ENCODE results near the gene SH3PXD2A. TPM values are rescaled to one million over a fixed set of nuclear protein-coding genes. Genes with fewer than 3 reads are reported as not detected.

Gene SH3PXD2A
- total RNA-seq (10 to 100 TPM in 8 of 9 donors, 1 to 10 TPM in 1; 5.7 to 34.5 (median 19.8) TPM), polyA plus RNA-seq (10 to 100 TPM; 10.4 to 19.2 (median 10.5) TPM)
- long read RNA-seq, donor 1: 0 reads
- long read RNA-seq, donor 2: 0 reads
- long read RNA-seq, donor 3: 0 reads
- long read RNA-seq, donor 4, partial matches to known transcripts: 1 of 6 reads
- long read RNA-seq, donor 4, other reads (novel, unspliced or antisense): 5 of 6 reads
- long read RNA-seq, donor 5, partial matches to known transcripts: 0 of 12 reads
- long read RNA-seq, donor 5, other reads (novel, unspliced or antisense): 12 of 12 reads
- long read RNA-seq, donor 6, partial matches to known transcripts: 0 of 7 reads
- long read RNA-seq, donor 6, other reads (novel, unspliced or antisense): 7 of 7 reads
- long read RNA-seq, donor 7: 0 reads
- long read RNA-seq, donor 8: 0 reads
- long read RNA-seq, donor 9: 0 reads
- long read RNA-seq, donor 10: 0 reads

- DNase-seq: peak in 1 of 7 donors; percentile 24
Measured at GRCh38 chr10:103855424-103855823, at the start of gene SH3PXD2A. Gene SH3PXD2A, minus strand, starts transcription at chr10:103855576. Its CDS starts 310 bp downstream, at chr10:103855266.

GRCh38 chr10:103901299-103901698 is 45.9 kb upstream of the SH3PXD2A start:
- Histone ChIP-seq H3K4me1 (replicated peaks in 1 of 2) (peaks cover 2 to 9% of the 10 kb centered on the region in 2 donors), H3K27ac (peak overlapping the region in 2 of 5 donors; percentile 10 to 18), H3K36me3 (replicated peaks in 1 of 2) (peaks cover 0 to 40% of the 10 kb centered on the region in 2 donors), H3K27me3 (no peaks in the 10 kb centered on the region), H3K9me3 (replicated peaks in 1 of 3) (no peaks in the 10 kb centered on the region), H3K4me3 (no peak overlapping the region)
- no peak for DNase-seq
- TF ChIP-seq CTCF (IDR thresholded peaks at IDR 0.05) (no peak), POLR2A (IDR thresholded peaks at IDR 0.05) (no peak)
- intact Hi-C loops (cut with DNase I): no loop called here
- WGBS, 4 donors: 69 to 80% (median 75%) methylated on average over 5 of the region's 5 CpGs

More at GRCh38 chr10:103855424-103855823, at the start of gene SH3PXD2A:
- no peak for TF ChIP-seq POLR2A (IDR thresholded peaks at IDR 0.05)
- TF ChIP-seq CTCF (IDR thresholded peaks at IDR 0.05): peak in 2 of 6 experiments; percentile 0 to 24
- H3K36me3 ChIP-seq (replicated peaks in 1 of 2): no peaks in the 10 kb centered on the region
- no peaks in the 10 kb centered on the region for H3K27me3 ChIP-seq
- intact Hi-C loops (cut with DNase I): no loop called here
- peak within 1 kb of the TSS in 3 of 5 donors; percentile 5 to 57 (median 30) for H3K27ac ChIP-seq
- 0 to 2% (median 0%) methylated on average over 1 to 54 of the region's 54 CpGs; no CpG with 5 or more reads in 1 of the 4 donors for WGBS, 4 donors
- peak within 1 kb of the TSS in 2 of 4 donors; percentile 39 to 65 for H3K4me3 ChIP-seq
- H3K9me3 ChIP-seq (replicated peaks in 1 of 3): no peaks in the 10 kb centered on the region
- peaks cover 7 to 45% of the 10 kb centered on the region in 2 donors for H3K4me1 ChIP-seq (replicated peaks in 1 of 2)

GRCh38 chr10:103899312-103899711 is 43.9 kb upstream of the SH3PXD2A start:
- Histone ChIP-seq H3K4me1 (replicated peaks in 1 of 2) (peaks cover 22 to 28% of the 10 kb centered on the region in 2 donors), H3K36me3 (replicated peaks in 1 of 2) (peaks cover 0 to 31% of the 10 kb centered on the region in 2 donors), H3K27me3 (no peaks in the 10 kb centered on the region), H3K27ac (no peak overlapping the region), H3K4me3 (no peak overlapping the region), H3K9me3 (replicated peaks in 1 of 3) (no peaks in the 10 kb centered on the region)
- 95 to 100% (median 96%) methylated on average over 5 of the region's 5 CpGs for WGBS, 4 donors
- no peak for DNase-seq
- TF ChIP-seq POLR2A (IDR thresholded peaks at IDR 0.05): no peak
- TF ChIP-seq CTCF (IDR thresholded peaks at IDR 0.05): no peak
- intact Hi-C loops (cut with DNase I): no loop called here

GRCh38 chr10:103897241-103897774 is 41.9 kb upstream of the SH3PXD2A start:
- peaks cover 0 to 26% of the 10 kb centered on the region in 2 donors for H3K36me3 ChIP-seq (replicated peaks in 1 of 2)
- no peaks in the 10 kb centered on the region for H3K9me3 ChIP-seq (replicated peaks in 1 of 3)
- TF ChIP-seq POLR2A (IDR thresholded peaks at IDR 0.05) (no peak), CTCF (IDR thresholded peaks at IDR 0.05) (no peak)
- peak overlapping the region in 2 of 5 donors; percentile 36 to 76 for H3K27ac ChIP-seq
- WGBS, 4 donors: 64 to 82% (median 70%) methylated on average over 7 of the region's 7 CpGs
- H3K27me3 ChIP-seq: no peaks in the 10 kb centered on the region
- DNase-seq: peak in 5 of 7 donors; percentile 32 to 66 (median 61)
- H3K4me3 ChIP-seq: no peak overlapping the region
- peaks cover 29 to 40% of the 10 kb centered on the region in 2 donors for H3K4me1 ChIP-seq (replicated peaks in 1 of 2)
- intact Hi-C loops (cut with DNase I): no loop called here

All from adrenal gland (tissue), 19 donors.